Hindlimb muscle (tissue), 1 donor: ENCODE measurements around the gene CBLB. TPM values are rescaled to one million over a fixed set of nuclear protein-coding genes. Genes with fewer than 3 reads are reported as not detected.
"Not testable (repeated sequence)": the region's sequence is repeated elsewhere in the genome, so short reads cannot be mapped to it uniquely, and the experiment has no call there.

ENCODE experiments used
- DNase-seq: peaks from one replicate; pipeline ENCODE4 v3.0.0-alpha.2; 2013
- polyA plus RNA-seq: library from polyadenylated mRNA; unstranded; fragments of 120-200 nt; gene quantifications from one replicate; pipeline ENCODE4 v1.2.1, GENCODE V29; 2013; ENCODE audit not compliant: insufficient read length

The CBLB gene
- polyA plus RNA-seq, 1 donor: 28.1 TPM

- DNase-seq: not testable (repeated sequence)
Observed at GRCh38 chr3:105815331-105815730, 53.5 kb downstream of the CBLB start.

GRCh38 chr3:105813710-105814109, 55.1 kb downstream of the CBLB start:
- DNase-seq: no peak

GRCh38 chr3:105812194-105812586, 56.6 kb downstream of the CBLB start:
- DNase-seq: no peak

- DNase-seq: no peak
Observed at GRCh38 chr3:105811518-105812193, 57.2 kb downstream of the CBLB start.

GRCh38 chr3:105809208-105809888, 59.5 kb downstream of the CBLB start:
- DNase-seq: no peak

- DNase-seq: no peak
Observed at GRCh38 chr3:105807701-105808100, 61.1 kb downstream of the CBLB start.

GRCh38 chr3:105807146-105807545, 61.7 kb downstream of the CBLB start:
- DNase-seq: no peak

- DNase-seq: no peak
Observed at GRCh38 chr3:105806359-105806758, 62.5 kb downstream of the CBLB start.

- DNase-seq: no peak
Observed at GRCh38 chr3:105805404-105805803, 63.4 kb downstream of the CBLB start.

- peak; percentile 58 for DNase-seq
Observed at GRCh38 chr3:105802118-105802706, 66.6 kb downstream of the CBLB start.

GRCh38 chr3:105801397-105801796, 67.4 kb downstream of the CBLB start:
- DNase-seq: no peak

GRCh38 chr3:105800320-105800719, 68.5 kb downstream of the CBLB start:
- no peak for DNase-seq

- DNase-seq: no peak
Observed at GRCh38 chr3:105799286-105799685, 69.5 kb downstream of the CBLB start.

- no peak for DNase-seq
Observed at GRCh38 chr3:105798381-105798934, 70.4 kb downstream of the CBLB start.

GRCh38 chr3:105793040-105793439, 75.8 kb downstream of the CBLB start:
- no peak for DNase-seq

- DNase-seq: peak; percentile 34
Observed at GRCh38 chr3:105791919-105792786, 76.7 kb downstream of the CBLB start.

GRCh38 chr3:105791131-105791530, 77.7 kb downstream of the CBLB start:
- peak; percentile 52 for DNase-seq

GRCh38 chr3:105790534-105790933, 78.3 kb downstream of the CBLB start:
- no peak for DNase-seq

GRCh38 chr3:105788593-105788992, 80.2 kb downstream of the CBLB start:
- no peak for DNase-seq

- DNase-seq: no peak
Observed at GRCh38 chr3:105787453-105787852, 81.4 kb downstream of the CBLB start.

- DNase-seq: no peak
Observed at GRCh38 chr3:105786990-105787389, 81.8 kb downstream of the CBLB start.

- no peak for DNase-seq
Observed at GRCh38 chr3:105786241-105786640, 82.6 kb downstream of the CBLB start.

- DNase-seq: no peak
Observed at GRCh38 chr3:105785803-105786202, 83.0 kb downstream of the CBLB start.
